NCI-H2227 treated with DMSO at 0.1 percent for 48 hours (cell line): ENCODE results near the gene TTC34.

ENCODE experiments used
- DNase-seq: peaks from one replicate; lab custom pipeline; 2025; lab: John Stamatoyannopoulos, UW

The TTC34 gene

DNA sequence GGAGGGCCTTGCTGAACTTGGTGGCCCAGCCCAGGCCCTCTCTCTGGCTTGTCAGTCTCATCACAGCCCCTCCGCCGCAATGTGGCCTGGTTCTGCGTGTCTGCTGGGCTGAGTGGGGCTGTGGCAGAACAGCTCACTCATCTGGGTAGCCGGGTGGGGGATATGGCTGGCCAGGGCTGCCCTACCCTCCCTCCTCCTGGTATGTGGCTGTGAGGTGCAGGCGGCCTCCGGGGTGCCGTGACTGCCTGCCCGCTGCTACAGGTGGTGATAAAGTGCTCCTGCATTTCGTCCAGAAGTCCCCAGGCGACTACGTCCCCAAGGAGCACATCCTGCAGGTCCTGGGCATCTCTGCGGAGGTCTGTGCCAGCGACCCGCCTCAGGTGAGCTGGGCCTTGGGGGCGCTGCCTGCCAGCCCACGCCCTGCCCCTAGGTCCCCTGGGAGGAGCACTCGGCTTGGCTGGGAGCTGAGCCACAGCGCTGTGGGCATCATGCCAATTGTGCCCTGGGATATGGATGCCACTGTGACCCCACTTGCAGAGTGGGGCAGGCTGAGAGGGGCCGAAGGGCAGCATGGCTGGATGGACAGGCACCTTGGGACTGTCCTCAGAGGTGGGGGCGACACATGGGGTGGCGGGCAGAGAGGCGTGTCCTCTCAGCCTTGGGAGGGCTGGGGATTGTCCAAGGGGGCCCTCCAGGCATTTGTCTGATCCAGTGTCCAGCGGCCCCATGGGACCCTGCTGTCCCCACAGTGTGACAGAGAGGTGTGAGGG, 212.6 kb downstream of the TTC34 start:
- no peak for DNase-seq

DNA sequence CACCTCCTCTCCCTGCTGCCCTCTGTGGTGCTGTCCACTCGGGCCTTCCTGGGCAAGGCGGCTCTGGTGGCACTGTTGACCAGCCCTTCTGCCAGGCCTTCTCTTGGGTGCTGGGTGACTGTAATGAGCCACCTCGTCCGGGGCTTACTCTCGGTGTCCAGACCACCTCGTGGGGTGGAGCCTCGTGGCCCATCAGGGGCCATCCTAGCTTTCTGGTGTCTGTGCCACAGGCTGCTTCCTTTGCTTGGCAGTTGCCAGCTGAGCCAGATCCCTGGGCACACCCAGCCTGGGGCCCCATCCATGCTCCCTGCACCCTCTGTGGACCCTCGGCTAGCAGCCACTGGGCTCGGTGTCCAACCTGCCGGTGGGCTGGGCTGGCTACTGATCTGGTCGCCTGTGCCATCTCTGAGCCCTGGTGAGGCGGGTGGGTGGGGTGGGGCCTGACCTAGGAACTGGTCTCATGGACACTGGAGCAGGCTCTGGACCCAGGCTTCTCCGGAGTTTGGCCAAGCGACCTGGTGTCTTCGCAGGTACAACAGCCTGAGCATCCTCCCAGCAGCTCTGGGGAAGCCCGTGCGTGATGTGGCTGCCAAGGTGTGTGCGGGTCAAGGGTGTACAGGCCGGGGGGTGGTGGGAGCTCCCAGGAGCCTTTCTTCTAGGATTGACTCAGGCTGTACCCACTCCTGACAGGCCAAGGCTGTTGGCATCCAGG, 213.5 kb downstream of the TTC34 start:
- DNase-seq: no peak

DNA sequence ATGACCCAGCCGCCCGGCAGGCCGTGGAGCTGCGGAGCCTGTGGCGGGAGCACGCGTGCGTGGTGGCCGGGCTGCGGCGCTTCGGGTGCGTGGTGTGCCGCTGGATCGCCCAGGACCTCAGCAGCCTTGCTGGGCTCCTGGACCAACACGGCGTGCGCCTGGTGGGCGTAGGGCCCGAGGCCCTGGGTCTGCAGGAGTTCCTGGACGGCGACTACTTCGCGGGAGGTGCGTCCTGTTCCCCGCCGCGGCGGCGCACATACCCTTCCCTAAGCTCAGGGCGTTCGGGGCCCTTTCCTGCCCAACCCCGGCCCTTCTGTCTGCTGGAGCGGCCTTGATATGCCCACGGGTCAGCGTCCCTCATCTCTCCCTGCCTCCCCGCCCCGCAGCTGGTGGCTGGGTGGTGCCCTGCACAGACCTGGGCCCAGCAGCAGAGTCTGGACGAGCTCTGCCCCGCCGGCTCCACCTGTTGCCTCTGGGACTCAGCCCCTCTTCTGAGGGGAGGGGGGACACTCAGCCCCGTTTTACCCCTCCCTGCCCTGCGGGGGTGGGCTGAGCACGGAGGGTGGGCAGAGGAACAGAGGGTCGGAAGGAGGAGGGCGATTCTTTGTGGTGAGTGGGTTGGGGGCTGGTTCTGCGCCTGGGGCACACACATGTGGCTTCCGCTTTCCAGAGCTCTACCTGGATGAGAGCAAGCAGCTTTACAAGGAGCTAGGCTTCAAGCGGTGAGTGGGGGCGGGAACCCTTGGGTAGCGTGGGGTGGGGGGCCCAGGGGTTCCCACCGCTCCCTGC, 214.2 kb downstream of the TTC34 start:
- no peak for DNase-seq

DNA sequence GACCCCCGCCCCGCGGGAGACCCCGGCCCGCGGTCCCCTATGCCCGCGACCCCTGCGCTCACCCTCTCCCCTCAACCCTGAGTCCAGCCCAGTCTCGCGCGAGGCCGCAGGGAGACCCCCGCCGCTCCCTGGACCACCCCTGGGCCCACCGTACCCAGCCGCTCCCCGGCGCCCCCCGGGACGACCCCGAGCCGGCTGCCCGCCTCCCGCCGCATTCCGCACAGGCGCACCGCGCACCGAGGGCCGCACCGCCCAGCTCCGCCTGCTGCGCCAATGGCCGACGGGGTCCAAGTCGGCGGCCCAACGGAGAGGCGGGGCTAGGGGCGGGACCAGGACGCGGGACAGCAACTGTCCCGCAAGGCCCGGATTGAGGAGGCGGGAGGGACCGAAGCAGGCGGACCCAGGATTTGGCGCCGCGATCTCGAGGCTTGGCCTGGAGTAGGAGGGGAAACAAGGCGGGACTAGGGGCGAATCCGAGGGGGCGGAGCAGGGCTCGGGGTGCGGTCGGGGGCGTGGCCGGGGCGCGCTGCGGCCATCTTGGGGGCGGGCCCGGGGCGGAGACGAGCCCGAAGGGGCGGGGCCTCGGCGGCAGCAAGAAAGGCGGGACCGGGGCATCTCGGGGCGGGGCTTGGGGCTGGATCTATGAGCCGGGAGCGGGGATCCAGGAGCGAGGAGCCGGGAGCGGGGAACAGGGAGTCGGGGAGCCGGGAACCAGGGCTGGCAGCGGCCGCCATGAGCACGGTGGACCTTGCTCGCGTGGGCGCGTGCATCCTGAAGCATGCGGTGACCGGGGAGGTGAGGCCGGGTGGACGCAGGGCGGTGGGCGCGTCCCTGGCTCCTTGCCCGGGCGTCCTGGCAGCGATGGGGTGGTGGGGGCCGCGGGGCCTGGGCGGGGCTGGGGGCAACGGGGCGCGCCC, 215.1 kb downstream of the TTC34 start, which contains the start of gene PRXL2B:
PRXL2B (plus strand) TSS at position 624 of the 917 bp plus-strand sequence; CDS start at position 733, 109 bp downstream.
- peak; percentile 99 for DNase-seq
